ENCODE data around the gene LY6G6F. TPM values are rescaled to one million over a fixed set of nuclear protein-coding genes. Genes with fewer than 3 reads are reported as not detected.

The LY6G6F gene
- total and polyA plus RNA-seq, 2 of the 13 experiments (the other 11 are each of a cell fraction or from before 2014, with no cell fraction given), result not detected

- no peak for TF ChIP-seq ZNF503 (CRISPR knock-in tag; IDR thresholded peaks at IDR 0.05)
- TF ChIP-seq ZBTB14 (CRISPR knock-in tag; IDR thresholded peaks at IDR 0.05), result no peak
- TF ChIP-seq ZBTB49 (CRISPR knock-in tag; IDR thresholded peaks at IDR 0.05; ENCODE audit: borderline replicate concordance), result no peak
- TF ChIP-seq MAFF (IDR thresholded peaks at IDR 0.05; ENCODE audit: low read depth, low read length), result no peak
- no peak for TF ChIP-seq ZNF614 (CRISPR knock-in tag; IDR thresholded peaks at IDR 0.05; ENCODE audit: borderline replicate concordance)
- no peak for TF ChIP-seq ZNF260 (CRISPR knock-in tag; IDR thresholded peaks at IDR 0.05; ENCODE audit: borderline replicate concordance, low read depth)
Observed at GRCh38 chr6:31711233-31711632, 4.6 kb downstream of the LY6G6F start (continued).

- ChIA-PET POLR2A (interaction anchor here (5.1 kb wide), 1 partner anchor 10 kb away, joined by 31 read pairs; the partner anchor contains the start of gene ABHD16A), CTCF (ENCODE audit: low intra/inter-chr PET ratio, low total read pairs) (no interaction called here)
- H3K79me2 ChIP-seq (ENCODE audit: insufficient read depth, low read length), result no peaks in the 10 kb centered on the region
- H3K4me3 ChIP-seq (replicated peaks in 1 of 3; ENCODE audit: insufficient read depth in 1 of 3, low read depth in 2 of 3, low read length in 3 of 3), result no peak overlapping the region
- H3K27me3 ChIP-seq (ENCODE audit: control insufficient read depth in 1 of 2, insufficient read depth in 2 of 2, low read length in 2 of 2), result peaks cover 11 to 47% of the 10 kb centered on the region in 2 experiments; a peak in 4 of 5 replicates
- BruUV-seq (replicated peaks), result no TSS peak
- WGBS (ENCODE audit: low lambda C conversion rate), result 63% methylated on average over 7 of the region's 8 CpGs
- no peak; the same call in 2 of the 3 replicates for ATAC-seq
- intact Hi-C loops (cut with micrococcal nuclease; ENCODE audit: unreplicated experiment), result no loop called here
- H2AFZ ChIP-seq (ENCODE audit: low read length), result no peak overlapping the region
- H3K36me3 ChIP-seq (replicated peaks in 1 of 2; ENCODE audit: control insufficient read depth in 1 of 2, insufficient read depth in 2 of 2, low read length in 2 of 2), result no peaks in the 10 kb centered on the region
- FAIRE-seq, result no peak
- no peaks in the 10 kb centered on the region for H4K20me1 ChIP-seq (ENCODE audit: insufficient read depth, low read length)
- H3K27ac ChIP-seq (ENCODE audit: extremely low read length, insufficient read depth, low read length), result no peak overlapping the region
- in situ Hi-C loops (cut with HindIII; ENCODE audit: extremely low pct_ligation_motif_present, low pct_unique_long_range_greater_than_20kb), result no loop called here
- no peak for DNase-seq (ENCODE audit: low spot score)
- H3K9ac ChIP-seq (ENCODE audit: insufficient read depth, low read depth, low read length), result no peak overlapping the region
- H3K4me1 ChIP-seq (ENCODE audit: insufficient read depth, low read length), result peaks cover 27% of the 10 kb centered on the region
- H3K4me2 ChIP-seq (ENCODE audit: low read depth, low read length), result no peak overlapping the region
- peak; percentile 79; the same call in 1 of the 2 replicates for TF ChIP-seq HNRNPL (IDR thresholded peaks at IDR 0.05; ENCODE audit: low read depth, low read length)
- TF ChIP-seq ZNF768 (CRISPR knock-in tag; IDR thresholded peaks at IDR 0.05), result no peak
- TF ChIP-seq ELK4 (CRISPR knock-in tag; IDR thresholded peaks at IDR 0.05; ENCODE audit: borderline replicate concordance), result no peak
- TF ChIP-seq SNAI1 (CRISPR knock-in tag; IDR thresholded peaks at IDR 0.05; ENCODE audit: borderline replicate concordance), result no peak
- H3K9me3 ChIP-seq (ENCODE audit: low read length), result no peaks in the 10 kb centered on the region
Observed at GRCh38 chr6:31712296-31712695, 5.6 kb downstream of the LY6G6F start.
